SHP77 treated with DMSO at 0.1 percent for 48 hours (cell line): ENCODE measurements around the gene NRP2.

Source experiments
- DNase-seq: peaks from one replicate; lab custom pipeline; 2025; lab: John Stamatoyannopoulos, UW

NRP2 gene

GRCh38 chr2:205658572-205658971, 23.7 kb upstream of the NRP2 start:
- no peak for DNase-seq

DNA sequence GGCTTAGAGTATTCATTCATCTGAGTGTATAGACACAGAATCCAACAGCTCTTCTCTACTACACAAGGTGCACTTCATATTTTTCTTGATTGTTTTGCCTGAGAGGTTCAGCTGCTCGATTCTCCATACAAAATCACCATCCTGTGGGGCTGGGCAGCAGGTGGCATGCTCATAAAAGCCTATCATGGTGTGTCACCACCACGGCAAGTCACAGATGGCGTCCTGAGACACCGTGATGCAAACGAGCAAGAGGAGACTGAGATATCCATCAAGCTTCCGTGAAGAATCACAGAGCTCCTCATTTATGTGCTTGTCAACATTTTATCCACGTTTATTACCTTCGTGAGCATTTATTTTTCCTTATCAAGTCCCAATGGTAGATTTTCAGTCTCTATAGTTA, 22.4 kb upstream of the NRP2 start:
- no peak for DNase-seq

DNA sequence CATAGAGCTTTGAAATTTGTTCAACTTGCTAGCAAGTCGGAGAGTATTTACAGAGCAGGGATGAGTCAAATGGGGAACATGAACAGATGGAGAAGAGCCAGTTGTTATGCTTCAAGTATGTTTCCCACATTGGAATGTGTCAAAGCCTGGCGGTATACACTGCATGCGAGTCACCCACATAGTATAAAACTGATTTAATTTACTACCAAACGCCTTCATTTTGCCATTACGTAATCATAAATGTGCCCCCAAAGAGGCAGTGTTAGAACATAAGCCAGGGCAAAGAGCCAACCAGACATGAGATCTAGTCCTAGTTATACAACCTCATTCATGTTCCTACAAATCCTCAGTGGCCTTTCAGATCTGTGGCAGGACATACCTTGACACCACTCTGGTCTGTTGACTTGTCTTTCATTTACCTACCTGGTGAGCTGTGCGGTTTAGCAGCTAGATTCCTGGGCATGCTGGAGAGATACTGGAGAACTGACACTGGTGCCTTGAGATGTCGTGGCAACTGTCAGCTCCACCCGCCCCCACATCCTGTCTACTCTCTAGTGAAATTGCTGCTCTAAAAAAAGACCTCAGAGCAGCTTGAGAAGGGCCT, 21.7 kb upstream of the NRP2 start:
- no peak for DNase-seq

GRCh38 chr2:205661281-205661680, 21.0 kb upstream of the NRP2 start:
- no peak for DNase-seq

- no peak for DNase-seq
Observed at GRCh38 chr2:205662206-205662965, 19.9 kb upstream of the NRP2 start.

DNA sequence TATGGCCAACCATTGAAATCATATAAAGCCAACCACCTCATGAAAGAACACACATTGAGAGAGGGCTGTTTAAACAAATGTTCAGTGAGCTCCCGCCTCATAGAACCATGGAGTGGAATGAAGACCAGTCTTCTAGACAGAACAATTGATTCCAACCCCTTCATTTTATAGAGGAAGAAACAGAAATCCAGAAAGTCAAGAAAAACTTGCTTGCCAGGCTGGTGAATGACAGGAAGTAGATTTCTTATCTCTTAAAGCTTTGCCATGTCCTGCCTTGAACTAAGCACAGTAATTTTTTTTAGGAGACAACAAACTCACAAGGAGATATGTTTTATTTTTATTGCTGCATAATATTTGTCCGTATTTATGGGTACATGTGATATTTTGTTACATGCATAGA, 16.5 kb upstream of the NRP2 start:
- DNase-seq, result no peak

- no peak for DNase-seq
Observed at GRCh38 chr2:205670292-205670691, 12.0 kb upstream of the NRP2 start.

DNA sequence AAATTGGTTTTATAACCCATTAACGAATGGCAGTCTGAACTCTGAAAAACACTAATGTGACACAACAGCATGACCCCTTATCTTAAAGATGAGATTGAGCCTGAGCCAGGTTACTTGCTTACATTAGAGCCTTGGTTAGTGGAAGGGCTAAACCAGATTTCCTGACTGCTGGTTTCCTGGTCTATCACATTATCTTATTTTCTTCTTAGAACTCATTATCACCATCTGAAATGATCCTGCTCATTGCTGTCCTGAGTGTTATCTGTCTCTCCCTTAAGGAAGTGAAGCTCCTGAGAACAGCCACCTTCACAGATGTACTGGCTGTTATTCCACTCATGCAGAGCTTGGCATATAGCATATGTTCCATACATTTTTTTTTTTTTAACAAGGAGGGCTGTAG, 9.0 kb upstream of the NRP2 start:
- no peak for DNase-seq

GRCh38 chr2:205675861-205676516, 6.3 kb upstream of the NRP2 start:
- DNase-seq, result peak; percentile 43

GRCh38 chr2:205678541-205679142, 3.7 kb upstream of the NRP2 start:
- DNase-seq, result no peak

DNA sequence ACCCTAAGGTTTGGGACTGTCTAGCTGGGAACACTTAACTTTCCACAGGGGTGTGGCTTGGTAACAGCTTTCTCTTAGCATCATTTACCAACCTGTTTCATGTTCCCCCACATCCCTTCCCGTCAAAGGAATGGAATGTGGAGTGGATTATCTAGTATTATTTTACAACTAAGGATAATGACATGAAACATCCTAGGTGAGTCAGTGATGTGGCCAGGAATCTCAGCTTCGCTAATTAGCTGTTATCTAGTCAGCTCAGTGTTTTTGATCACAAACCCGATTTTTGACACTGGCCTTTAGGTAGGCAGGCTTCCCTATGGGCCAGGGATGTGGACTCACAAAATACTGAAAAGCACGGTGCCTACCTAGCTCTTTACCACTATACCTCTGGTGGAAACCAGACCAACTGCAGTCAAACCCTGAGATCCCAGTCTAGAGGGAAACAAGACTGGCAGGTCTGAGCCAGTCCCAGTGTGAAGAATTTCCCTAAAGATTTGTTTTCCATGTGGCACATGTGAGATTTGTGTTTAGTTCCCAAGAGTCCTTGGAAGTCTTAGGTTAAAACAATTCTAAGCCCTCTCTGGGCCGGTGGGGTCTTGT, 2.8 kb upstream of the NRP2 start:
- no peak for DNase-seq

DNA sequence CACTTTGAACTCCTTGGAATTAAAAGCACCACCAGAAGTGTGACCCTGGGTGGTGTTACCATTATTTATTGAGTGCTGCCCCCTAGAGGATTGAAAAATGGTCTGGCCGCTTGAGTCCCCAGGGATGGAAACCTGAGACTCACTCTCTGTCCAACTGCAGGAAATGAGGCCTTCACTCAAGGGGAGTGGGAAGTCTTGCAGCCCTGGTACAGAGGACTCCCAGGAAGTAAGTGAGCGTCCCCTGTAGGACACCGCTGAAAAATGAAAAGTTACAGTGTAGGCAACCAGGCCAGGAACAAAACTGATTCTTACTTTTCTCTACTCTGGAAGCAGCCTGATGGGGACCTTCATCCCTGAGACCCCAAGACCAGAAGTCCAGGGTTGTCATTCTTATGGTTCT, 2.2 kb upstream of the NRP2 start:
- DNase-seq, result peak; percentile 76

DNA sequence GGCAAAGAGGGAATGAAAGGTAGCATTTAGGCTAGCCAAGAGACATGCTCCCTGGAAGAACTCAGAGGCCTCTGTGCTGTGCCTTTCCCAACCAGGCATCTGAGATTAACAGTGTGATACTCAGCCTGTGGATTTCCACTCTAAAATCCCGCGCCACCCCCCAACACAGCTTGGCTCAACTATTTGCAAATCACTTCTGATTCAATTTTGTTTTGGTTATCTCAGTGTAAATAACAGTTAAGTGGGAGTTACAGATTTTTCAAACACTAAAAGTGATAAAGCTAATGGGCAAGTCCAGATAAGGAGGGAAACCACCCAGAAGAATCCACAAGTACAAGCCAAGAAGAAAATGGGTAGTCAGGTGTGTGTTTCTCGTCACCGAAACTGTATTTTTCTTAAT, 1.4 kb upstream of the NRP2 start:
- DNase-seq, result no peak

DNA sequence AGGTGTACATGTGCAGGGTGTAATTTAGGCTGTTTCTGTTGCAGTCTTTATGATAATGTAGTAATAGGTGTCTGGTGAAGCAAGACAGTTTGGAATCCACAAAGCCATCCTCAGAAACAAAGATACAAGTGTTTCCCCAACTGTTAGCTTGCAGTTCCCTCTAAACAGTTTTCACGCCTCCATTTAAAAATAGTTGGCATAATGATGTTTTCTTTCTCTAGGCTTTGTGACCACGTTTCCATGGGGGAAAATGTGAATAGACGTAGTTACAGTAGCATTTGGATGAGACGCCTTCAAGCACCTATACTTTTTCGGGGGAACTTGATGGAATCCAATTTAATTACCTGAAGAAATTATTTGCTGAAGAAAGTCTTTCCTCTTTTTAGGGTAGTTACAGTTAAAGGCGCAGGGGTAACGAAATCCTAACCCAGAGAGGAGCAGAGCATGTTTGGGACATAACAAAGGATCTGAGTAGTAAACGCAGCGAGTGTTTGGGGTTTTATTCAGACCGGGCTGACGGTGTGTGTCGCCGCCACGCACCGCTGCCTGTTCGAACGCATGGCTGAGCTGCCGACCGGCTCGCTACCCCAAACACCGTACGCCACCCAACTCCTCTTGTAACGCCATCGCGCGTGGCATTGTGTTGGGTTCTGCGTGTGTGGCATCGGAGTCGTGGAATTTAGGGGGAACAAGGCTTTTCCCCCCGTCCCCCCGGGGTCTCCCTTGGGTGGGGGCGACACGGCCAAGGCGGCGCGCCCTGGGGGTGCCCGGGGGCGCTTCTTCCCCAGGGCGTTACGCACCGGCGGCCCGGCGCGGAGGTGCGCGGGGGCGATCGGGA, 681 bp upstream of the NRP2 start:
- DNase-seq, result no peak

- DNase-seq, result no peak
Observed at GRCh38 chr2:205682971-205683501, 735 bp downstream of the NRP2 start.

DNA sequence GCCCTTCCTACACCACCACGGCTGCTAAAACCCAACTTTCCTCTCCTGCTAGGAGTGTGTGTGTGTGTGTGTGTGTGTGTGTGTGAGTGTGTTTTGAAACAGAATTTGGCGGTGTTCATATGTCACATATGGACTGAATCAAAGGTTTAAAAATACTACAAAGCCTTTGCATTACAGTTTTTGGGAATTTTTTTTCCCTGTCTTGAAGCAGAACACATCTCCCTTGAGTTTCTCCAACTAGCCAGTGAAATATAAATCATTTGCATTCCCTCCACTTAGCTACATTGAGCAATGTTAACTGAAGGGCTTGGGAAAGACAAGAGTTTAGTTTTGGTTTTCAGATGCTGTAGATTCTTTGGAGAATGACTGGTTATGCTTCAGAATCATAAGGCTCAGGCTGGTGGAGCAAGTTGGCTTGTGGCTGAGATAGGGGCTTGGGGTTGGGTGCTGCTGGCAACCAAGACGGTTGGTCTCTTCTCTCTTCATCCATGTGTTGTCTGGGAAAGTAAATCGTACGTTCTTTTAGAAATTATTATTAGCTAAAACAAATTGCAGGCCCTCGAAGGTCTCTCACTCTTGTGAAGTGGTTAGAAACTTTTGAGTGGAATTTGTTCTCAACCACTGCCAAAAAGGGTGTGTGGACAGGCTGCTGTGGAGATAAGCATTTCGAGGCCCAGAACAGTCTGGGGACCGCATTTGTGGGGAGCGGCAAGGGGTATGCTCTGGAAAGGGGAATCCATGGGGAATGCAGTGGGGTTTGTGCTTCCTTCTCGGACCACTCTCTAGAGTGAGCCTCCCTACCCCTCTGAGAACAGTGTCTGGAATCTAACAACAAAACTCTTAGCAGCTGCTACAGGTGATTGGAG, 1.4 kb downstream of the NRP2 start:
- DNase-seq, result no peak

- DNase-seq, result no peak
Observed at GRCh38 chr2:205684871-205685313, 2.6 kb downstream of the NRP2 start.

DNA sequence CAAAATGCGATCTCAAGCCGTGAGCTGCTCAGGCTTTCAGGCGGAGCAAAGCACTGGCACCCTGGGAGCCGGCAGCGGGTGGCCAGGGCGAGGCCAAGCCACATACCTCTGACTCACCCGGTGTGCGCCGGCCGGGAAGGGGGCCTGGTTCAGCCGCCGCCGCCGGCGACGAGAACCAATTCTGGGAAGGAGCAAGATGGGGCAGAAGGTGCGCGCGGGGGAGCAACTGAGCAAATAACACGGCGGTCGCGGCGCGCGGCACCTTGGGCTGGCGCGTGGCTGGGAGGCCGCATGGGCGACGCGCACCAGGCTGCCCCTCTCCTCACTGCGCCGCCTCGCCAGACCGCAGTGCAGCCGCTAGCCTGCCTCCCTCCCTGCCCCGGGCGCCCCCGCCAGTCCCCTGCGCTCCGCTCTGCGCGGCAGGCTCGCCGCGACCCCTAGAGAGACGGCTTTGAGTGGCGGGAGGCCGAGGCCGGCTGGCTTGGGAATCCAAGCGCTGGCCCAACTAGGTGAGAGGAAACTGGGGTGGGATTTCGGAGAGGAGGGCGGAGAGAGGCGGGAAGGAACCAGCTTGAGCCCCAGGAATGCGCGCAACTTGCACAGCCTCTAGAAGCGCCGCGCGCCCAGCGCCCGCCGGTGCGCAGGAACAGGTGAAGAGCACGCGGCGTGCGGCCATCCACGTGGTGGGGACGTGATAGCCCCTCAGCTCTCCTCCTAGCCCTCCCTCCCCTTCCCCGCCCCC, 3.2 kb downstream of the NRP2 start:
- DNase-seq, result no peak

DNA sequence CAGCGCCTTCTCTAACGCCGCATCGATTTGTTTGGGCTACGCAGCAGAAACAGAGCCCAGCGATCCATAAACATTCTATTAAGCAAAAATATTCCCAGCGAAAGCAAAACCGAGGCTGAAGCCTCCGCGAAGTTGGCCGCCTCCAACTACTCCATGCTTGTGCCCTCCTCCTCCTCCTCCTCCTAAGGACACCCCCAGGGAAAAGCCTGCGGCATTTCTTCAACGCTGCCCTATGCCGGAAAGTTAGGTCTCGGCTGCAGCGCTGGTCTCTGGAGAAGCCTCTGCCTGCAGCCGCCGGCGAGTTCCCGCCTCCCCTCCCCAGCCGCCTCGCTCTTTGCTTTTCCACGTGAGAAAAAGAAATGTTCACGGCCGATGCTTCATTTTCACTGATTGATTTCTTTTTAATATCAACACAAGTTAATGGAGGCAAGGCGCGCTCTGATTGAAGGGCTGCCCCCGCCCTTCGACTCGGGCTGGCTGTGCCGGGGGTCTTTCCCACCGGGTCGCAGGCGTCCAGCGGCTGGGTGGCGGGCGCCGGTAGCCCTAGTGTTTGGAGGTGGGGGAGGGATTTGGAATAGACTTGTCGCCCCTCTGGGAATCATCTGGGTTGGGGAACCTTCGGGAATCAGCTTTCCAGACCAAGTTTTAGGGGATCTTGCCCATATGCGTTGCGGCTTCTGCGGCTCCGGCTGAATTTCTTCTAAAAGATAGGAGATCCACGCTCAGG, 3.9 kb downstream of the NRP2 start:
- no peak for DNase-seq
